ENCODE results near the gene RIOK1. TPM values are rescaled to one million over a fixed set of nuclear protein-coding genes. Genes with fewer than 3 reads are reported as not detected.

Gene RIOK1
- total and polyA plus RNA-seq, 9 of the 15 experiments (the other 6 are each of a cell fraction or from before 2014, with no cell fraction given), result 24.9 to 101 (median 52.2) TPM

- H3K27me3 ChIP-seq (ENCODE audit: control insufficient read depth in 2 of 2, insufficient read depth in 2 of 2, low read length in 2 of 2), result no peaks in the 10 kb centered on the region
- no peaks in the 10 kb centered on the region for H3K9me1 ChIP-seq (ENCODE audit: control insufficient read depth, insufficient read depth, low read length)
- no peak overlapping the region for H3K4me3 ChIP-seq
- H3K79me2 ChIP-seq (ENCODE audit: control insufficient read depth, insufficient read depth, low read length), result no peaks in the 10 kb centered on the region
- no TSS peak for BruUV-seq (replicated peaks)
- in situ Hi-C loops (cut with MboI) (no loop called here), intact Hi-C loops (cut with micrococcal nuclease) (no loop called here)
- WGBS (ENCODE audit: insufficient coverage, low coverage, missing lambda C conversion rate), result 91% methylated on average over 3 of the region's 3 CpGs
- no peak overlapping the region for H2AFZ ChIP-seq (ENCODE audit: low read depth, low read length)
- DNase-seq (ENCODE audit: extremely low read depth in 1 of 4, low spot score in 3 of 4), result no peak
- no peaks in the 10 kb centered on the region for H3K9me3 ChIP-seq (replicated peaks; ENCODE audit: control insufficient read depth, insufficient read depth, low read depth, low read length)
- no peaks in the 10 kb centered on the region for H3K4me1 ChIP-seq (replicated peaks in 1 of 2; ENCODE audit: control insufficient read depth in 2 of 2, insufficient read depth in 2 of 2, low read length in 2 of 2)
- TF ChIP-seq BHLHE40 (IDR thresholded peaks at IDR 0.05; ENCODE audit: low read length), result no peak
- peak; percentile 39; the same call in 1 of the 2 replicates for TF ChIP-seq ZNF316 (IDR thresholded peaks at IDR 0.05)
- TF ChIP-seq, protein P1, sequence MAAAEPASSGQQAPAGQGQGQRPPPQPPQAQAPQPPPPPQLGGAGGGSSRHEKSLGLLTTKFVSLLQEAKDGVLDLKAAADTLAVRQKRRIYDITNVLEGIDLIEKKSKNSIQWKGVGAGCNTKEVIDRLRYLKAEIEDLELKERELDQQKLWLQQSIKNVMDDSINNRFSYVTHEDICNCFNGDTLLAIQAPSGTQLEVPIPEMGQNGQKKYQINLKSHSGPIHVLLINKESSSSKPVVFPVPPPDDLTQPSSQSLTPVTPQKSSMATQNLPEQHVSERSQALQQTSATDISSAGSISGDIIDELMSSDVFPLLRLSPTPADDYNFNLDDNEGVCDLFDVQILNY (CRISPR knock-in tag; IDR thresholded peaks at IDR 0.05), result no peak
- ChIA-PET CTCF (ENCODE audit: low intra/inter-chr PET ratio) (interaction anchor here (0.7 kb wide), 1 partner anchor 714 kb away, joined by 4 read pairs; no protein-coding TSS in a partner anchor), POLR2A (interaction anchor here (0.5 to 0.7 kb wide), 2 partner anchors 56 to 77 kb away, joined by 3 read pairs; no protein-coding TSS in a partner anchor)
- no peak for FAIRE-seq
- H3K36me3 ChIP-seq (ENCODE audit: control insufficient read depth, insufficient read depth, low read length), result peaks cover 94% of the 10 kb centered on the region
- no peak overlapping the region for H3K27ac ChIP-seq (ENCODE audit: extremely low read depth, low read depth, low read length)
- no peak overlapping the region for H3K9ac ChIP-seq (ENCODE audit: insufficient read depth in 1 of 2, low read depth in 2 of 2, low read length in 2 of 2)
- ATAC-seq, result no peak
- no peak overlapping the region for H3K4me2 ChIP-seq (ENCODE audit: insufficient read depth, low read length)
- no peaks in the 10 kb centered on the region for H4K20me1 ChIP-seq (replicated peaks; ENCODE audit: control insufficient read depth, insufficient read depth, low read length)
Measured at GRCh38 chr6:7401075-7401474, 11.5 kb downstream of the RIOK1 start.

- intact Hi-C loops (cut with micrococcal nuclease) (no loop called here), in situ Hi-C loops (cut with MboI) (no loop called here)
- H3K9me1 ChIP-seq (ENCODE audit: control insufficient read depth, insufficient read depth, low read length), result no peaks in the 10 kb centered on the region
- no peak overlapping the region for H3K4me3 ChIP-seq
- FAIRE-seq (no peak), ATAC-seq (no peak), DNase-seq (ENCODE audit: extremely low read depth in 1 of 4, low spot score in 3 of 4) (no peak)
- H3K79me2 ChIP-seq (ENCODE audit: control insufficient read depth, insufficient read depth, low read length), result no peaks in the 10 kb centered on the region
- WGBS (ENCODE audit: insufficient coverage, low coverage, missing lambda C conversion rate), result 57% methylated on average over 1 of the region's 1 CpG
- ChIA-PET POLR2A (interaction anchor here (1.7 kb wide), 1 partner anchor 10 kb away, joined by 5 read pairs; no protein-coding TSS in a partner anchor), CTCF (ENCODE audit: low intra/inter-chr PET ratio) (no interaction called here)
- H3K4me1 ChIP-seq (replicated peaks in 1 of 2; ENCODE audit: control insufficient read depth in 2 of 2, insufficient read depth in 2 of 2, low read length in 2 of 2), result no peaks in the 10 kb centered on the region
- peaks cover 96% of the 10 kb centered on the region for H3K36me3 ChIP-seq (ENCODE audit: control insufficient read depth, insufficient read depth, low read length)
- no peak overlapping the region for H3K4me2 ChIP-seq (ENCODE audit: insufficient read depth, low read length)
- H2AFZ ChIP-seq (ENCODE audit: low read depth, low read length), result no peak overlapping the region
- no TSS peak for BruUV-seq (replicated peaks)
- no peaks in the 10 kb centered on the region for H3K27me3 ChIP-seq (ENCODE audit: control insufficient read depth in 2 of 2, insufficient read depth in 2 of 2, low read length in 2 of 2)
- no peak overlapping the region for H3K9ac ChIP-seq (ENCODE audit: insufficient read depth in 1 of 2, low read depth in 2 of 2, low read length in 2 of 2)
- H3K9me3 ChIP-seq (replicated peaks; ENCODE audit: control insufficient read depth, insufficient read depth, low read depth, low read length), result no peaks in the 10 kb centered on the region
- H4K20me1 ChIP-seq (replicated peaks; ENCODE audit: control insufficient read depth, insufficient read depth, low read length), result no peaks in the 10 kb centered on the region
- H3K27ac ChIP-seq (ENCODE audit: extremely low read depth, low read depth, low read length), result no peak overlapping the region
- no peak for TF ChIP-seq ZFX (CRISPR knock-in tag; IDR thresholded peaks at IDR 0.05)
- TF ChIP-seq, protein P2, sequence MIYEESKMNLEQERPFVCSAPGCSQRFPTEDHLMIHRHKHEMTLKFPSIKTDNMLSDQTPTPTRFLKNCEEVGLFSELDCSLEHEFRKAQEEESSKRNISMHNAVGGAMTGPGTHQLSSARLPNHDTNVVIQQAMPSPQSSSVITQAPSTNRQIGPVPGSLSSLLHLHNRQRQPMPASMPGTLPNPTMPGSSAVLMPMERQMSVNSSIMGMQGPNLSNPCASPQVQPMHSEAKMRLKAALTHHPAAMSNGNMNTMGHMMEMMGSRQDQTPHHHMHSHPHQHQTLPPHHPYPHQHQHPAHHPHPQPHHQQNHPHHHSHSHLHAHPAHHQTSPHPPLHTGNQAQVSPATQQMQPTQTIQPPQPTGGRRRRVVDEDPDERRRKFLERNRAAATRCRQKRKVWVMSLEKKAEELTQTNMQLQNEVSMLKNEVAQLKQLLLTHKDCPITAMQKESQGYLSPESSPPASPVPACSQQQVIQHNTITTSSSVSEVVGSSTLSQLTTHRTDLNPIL (CRISPR knock-in tag; IDR thresholded peaks at IDR 0.05), result no peak
- TF ChIP-seq TAF1 (IDR thresholded peaks at IDR 0.05; ENCODE audit: control insufficient read depth, extremely low read depth, insufficient read depth, low read length, severe bottlenecking), result no peak
- no peak for TF ChIP-seq NR2C2 (CRISPR knock-in tag; IDR thresholded peaks at IDR 0.05)
- no peak for TF ChIP-seq NR2C2 (tag; IDR thresholded peaks at IDR 0.05)
- TF ChIP-seq SRSF1 (IDR thresholded peaks at IDR 0.05; ENCODE audit: low read depth, low read length), result no peak
- TF ChIP-seq BCOR (IDR thresholded peaks at IDR 0.05), result no peak
- TF ChIP-seq ATF7 (IDR thresholded peaks at IDR 0.05), result no peak
- no peak for TF ChIP-seq FUS (optimal IDR thresholded peaks at IDR 0.05; ENCODE audit: low read depth, low read length)
- no peak for TF ChIP-seq POLR2H (tag; IDR thresholded peaks at IDR 0.05; ENCODE audit: low read depth)
- TF ChIP-seq, protein P3, sequence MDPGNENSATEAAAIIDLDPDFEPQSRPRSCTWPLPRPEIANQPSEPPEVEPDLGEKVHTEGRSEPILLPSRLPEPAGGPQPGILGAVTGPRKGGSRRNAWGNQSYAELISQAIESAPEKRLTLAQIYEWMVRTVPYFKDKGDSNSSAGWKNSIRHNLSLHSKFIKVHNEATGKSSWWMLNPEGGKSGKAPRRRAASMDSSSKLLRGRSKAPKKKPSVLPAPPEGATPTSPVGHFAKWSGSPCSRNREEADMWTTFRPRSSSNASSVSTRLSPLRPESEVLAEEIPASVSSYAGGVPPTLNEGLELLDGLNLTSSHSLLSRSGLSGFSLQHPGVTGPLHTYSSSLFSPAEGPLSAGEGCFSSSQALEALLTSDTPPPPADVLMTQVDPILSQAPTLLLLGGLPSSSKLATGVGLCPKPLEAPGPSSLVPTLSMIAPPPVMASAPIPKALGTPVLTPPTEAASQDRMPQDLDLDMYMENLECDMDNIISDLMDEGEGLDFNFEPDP (CRISPR knock-in tag; IDR thresholded peaks at IDR 0.05), result no peak
Measured at GRCh38 chr6:7402716-7403115, 13.1 kb downstream of the RIOK1 start.

Measured in K562 (cell line).